Naive thymus-derived CD8-positive, alpha-beta T cell (primary cell): ENCODE measurements around the gene SLC39A11. TPM values are rescaled to one million over a fixed set of nuclear protein-coding genes. Genes with fewer than 3 reads are reported as not detected.
"Not testable (repeated sequence)": the region's sequence is repeated elsewhere in the genome, so short reads cannot be mapped to it uniquely, and the experiment has no call there.

Experiments
- ATAC-seq, 2 donors: fragments of 150-1000 bp; cut with Tn5 transposase in 1 of 2; sonication (Bioruptor Pico), chemical (Tn5 transposase) in 1 of 2; 1 replicate in 1 of 2; 2 replicates in 1 of 2; pipeline ENCODE4 v1.10.0; 2021; ENCODE audit warnings: mild to moderate bottlenecking in 2 of 2, moderate library complexity in 2 of 2
- POLR2A ChIA-PET: fragments of 350-600 bp; sonication (Branson Sonifier 250); formaldehyde crosslinking; loops from one replicate; lab custom pipeline; 2021; ENCODE audit warnings: antibody characterized with exemption; lab: Charles Lee
- DNase-seq, 10 donors: peaks; one replicate each; pipeline versions ENCODE4 v3.0.0 to v3.0.0-alpha.2; 2020 to 2022
- H3K27ac Mint-ChIP-seq, 10 donors: one replicate each; pipeline ENCODE4 v1.8.0; 2020 to 2022; ENCODE audit warnings: mild to moderate bottlenecking in 10 of 10, mixed read lengths in 10 of 10, moderate library complexity in 4 of 10, inconsistent platforms in 1 of 10
- H3K27me3 Mint-ChIP-seq, 5 donors: one replicate each; pipeline ENCODE4 v1.8.0; 2021 to 2022; ENCODE audit warnings: mixed read lengths in 5 of 5
- H3K36me3 Mint-ChIP-seq, 3 donors: one replicate each; pipeline ENCODE4 v1.8.0; 2020 to 2022; ENCODE audit warnings: mixed read lengths in 3 of 3, mild to moderate bottlenecking in 2 of 3, inconsistent platforms in 1 of 3
- H3K4me1 Mint-ChIP-seq, 4 donors: one replicate each; pipeline ENCODE4 v1.8.0; 2021 to 2022; ENCODE audit warnings: mixed read lengths in 4 of 4
- H3K4me3 Mint-ChIP-seq, 10 donors: one replicate each; pipeline ENCODE4 v1.8.0; 2020 to 2022; ENCODE audit warnings: mild to moderate bottlenecking in 10 of 10, mixed read lengths in 10 of 10, moderate library complexity in 6 of 10, inconsistent platforms in 1 of 10
- H3K9me3 Mint-ChIP-seq, 9 donors: one replicate each; pipeline ENCODE4 v1.8.0; 2020 to 2022; ENCODE audit warnings: mixed read lengths in 9 of 9, mild to moderate bottlenecking in 3 of 9, inconsistent platforms in 1 of 9, moderate library complexity in 1 of 9
- polyA plus RNA-seq, 3 donors: library from polyadenylated mRNA; unstranded; fragments of 300-500 nt; fragmentation: Illumina TruSeq; gene quantifications; one replicate each; pipeline ENCODE4 v1.2.3, GENCODE V29; 2021
- total RNA-seq, 8 experiments: library from RNA in 2 of 8; stranded (reverse) in 2 of 8; gene quantifications; one replicate each; pipeline ENCODE4 v1.2.3 and lab custom pipeline; 2021 to 2026

SLC39A11 gene
- total and polyA plus RNA-seq, 5 experiments from 2014 or later = 6.2 to 14.4 (median 10.3) TPM

- Mint-ChIP-seq H3K27me3 (no peaks in the 10 kb centered on the region), H3K4me3 (no peak overlapping the region), H3K4me1 (no peaks in the 10 kb centered on the region), H3K27ac (peak overlapping the region in 1 of 10 donors; percentile 39), H3K9me3 (no peaks in the 10 kb centered on the region), H3K36me3 (peaks cover 4 to 43% (median 21%) of the 10 kb centered on the region in 3 donors)
- DNase-seq = no peak
- ATAC-seq = no peak
- POLR2A ChIA-PET = no interaction called here
These were observed 149.9 kb downstream of the SLC39A11 start for GRCh38 chr17:72942579-72942978.

- ATAC-seq (no peak), DNase-seq (no peak)
- peak overlapping the region in 1 of 10 donors; percentile 44 for H3K27ac Mint-ChIP-seq
- no peaks in the 10 kb centered on the region for H3K4me1 Mint-ChIP-seq
- H3K4me3 Mint-ChIP-seq = no peak overlapping the region
- H3K27me3 Mint-ChIP-seq = no peaks in the 10 kb centered on the region
- peaks cover 0 to 29% (median 9%) of the 10 kb centered on the region in 3 donors for H3K36me3 Mint-ChIP-seq
- H3K9me3 Mint-ChIP-seq = no peaks in the 10 kb centered on the region
- POLR2A ChIA-PET = no interaction called here
These were observed 152.0 kb downstream of the SLC39A11 start for GRCh38 chr17:72940496-72940895.

- Mint-ChIP-seq H3K4me1 (peaks cover 0 to 2% (median 0%) of the 10 kb centered on the region in 4 donors), H3K27ac (no peak overlapping the region), H3K36me3 (peaks cover 3 to 26% (median 12%) of the 10 kb centered on the region in 3 donors), H3K27me3 (no peaks in the 10 kb centered on the region), H3K9me3 (no peaks in the 10 kb centered on the region), H3K4me3 (no peak overlapping the region)
- POLR2A ChIA-PET = no interaction called here
- DNase-seq (no peak), ATAC-seq (no peak)
These were observed 154.0 kb downstream of the SLC39A11 start for GRCh38 chr17:72938482-72938881.

GRCh38 chr17:72937707-72938106 is 154.8 kb downstream of the SLC39A11 start:
- no peaks in the 10 kb centered on the region for H3K27me3 Mint-ChIP-seq

GRCh38 chr17:72937254-72937653 is 155.2 kb downstream of the SLC39A11 start:
- peaks cover 3 to 21% (median 12%) of the 10 kb centered on the region in 3 donors for H3K36me3 Mint-ChIP-seq
- not testable (repeated sequence) for H3K4me1 Mint-ChIP-seq, H3K4me3 Mint-ChIP-seq, H3K27me3 Mint-ChIP-seq, H3K27ac Mint-ChIP-seq, ATAC-seq, DNase-seq, H3K9me3 Mint-ChIP-seq
- POLR2A ChIA-PET = interaction anchor here (0.6 kb wide), 1 partner anchor 147 kb away, joined by 3 read pairs; no protein-coding TSS in a partner anchor

More at GRCh38 chr17:72937707-72938106, 154.8 kb downstream of the SLC39A11 start:
- Mint-ChIP-seq H3K4me3 (no peak overlapping the region), H3K36me3 (peaks cover 3 to 25% (median 12%) of the 10 kb centered on the region in 3 donors), H3K27ac (no peak overlapping the region), H3K4me1 (peaks cover 0 to 3% (median 1%) of the 10 kb centered on the region in 4 donors), H3K9me3 (no peaks in the 10 kb centered on the region)
- POLR2A ChIA-PET = interaction anchor here (0.6 kb wide), 1 partner anchor 147 kb away, joined by 3 read pairs; no protein-coding TSS in a partner anchor
- no peak for DNase-seq
- ATAC-seq = no peak

GRCh38 chr17:72935984-72936383 is 156.5 kb downstream of the SLC39A11 start:
- no peaks in the 10 kb centered on the region for H3K27me3 Mint-ChIP-seq
- POLR2A ChIA-PET = no interaction called here
- ATAC-seq (no peak), DNase-seq (no peak)
- H3K4me1 Mint-ChIP-seq = peaks cover 11 to 13% (median 12%) of the 10 kb centered on the region in 4 donors
- H3K9me3 Mint-ChIP-seq = no peaks in the 10 kb centered on the region
- peaks cover 3 to 16% (median 12%) of the 10 kb centered on the region in 3 donors for H3K36me3 Mint-ChIP-seq
- no peak overlapping the region for H3K4me3 Mint-ChIP-seq
- no peak overlapping the region for H3K27ac Mint-ChIP-seq

GRCh38 chr17:72934927-72935326 is 157.6 kb downstream of the SLC39A11 start:
- Mint-ChIP-seq H3K36me3 (peaks cover 3 to 15% (median 9%) of the 10 kb centered on the region in 3 donors), H3K27ac (no peak overlapping the region), H3K4me3 (no peak overlapping the region), H3K9me3 (no peaks in the 10 kb centered on the region), H3K4me1 (peaks cover 17 to 21% (median 18%) of the 10 kb centered on the region in 4 donors), H3K27me3 (no peaks in the 10 kb centered on the region)
- POLR2A ChIA-PET = no interaction called here
- no peak for ATAC-seq
- no peak for DNase-seq

GRCh38 chr17:72931635-72932034 is 160.9 kb downstream of the SLC39A11 start:
- H3K4me1 Mint-ChIP-seq = peaks cover 17 to 21% (median 20%) of the 10 kb centered on the region in 4 donors
- DNase-seq = no peak
- H3K9me3 Mint-ChIP-seq = no peaks in the 10 kb centered on the region
- no peak for ATAC-seq
- H3K27ac Mint-ChIP-seq = peak overlapping the region in 5 of 10 donors; percentile 3 to 82 (median 53)
- H3K4me3 Mint-ChIP-seq = peak overlapping the region in 1 of 10 donors; percentile 33
- peaks cover 3 to 9% (median 4%) of the 10 kb centered on the region in 3 donors for H3K36me3 Mint-ChIP-seq
- no peaks in the 10 kb centered on the region for H3K27me3 Mint-ChIP-seq
- POLR2A ChIA-PET = no interaction called here

- H3K27ac Mint-ChIP-seq = peak overlapping the region in 9 of 10 donors; percentile 22 to 89 (median 54)
- H3K36me3 Mint-ChIP-seq = peaks cover 3 to 6% (median 4%) of the 10 kb centered on the region in 3 donors
- no peaks in the 10 kb centered on the region for H3K27me3 Mint-ChIP-seq
- POLR2A ChIA-PET = no interaction called here
- peak in 2 of 10 donors; percentile 17 to 38 for DNase-seq
- H3K9me3 Mint-ChIP-seq = no peaks in the 10 kb centered on the region
- H3K4me3 Mint-ChIP-seq = peak overlapping the region in 2 of 10 donors; percentile 3
- H3K4me1 Mint-ChIP-seq = peaks cover 17 to 21% (median 20%) of the 10 kb centered on the region in 4 donors
- peak; percentile 32 to 75 for ATAC-seq
These were observed 161.3 kb downstream of the SLC39A11 start for GRCh38 chr17:72931163-72931562.

- no peak for ATAC-seq
- DNase-seq = no peak
- no peak overlapping the region for H3K4me3 Mint-ChIP-seq
- POLR2A ChIA-PET = no interaction called here
- H3K4me1 Mint-ChIP-seq = peaks cover 17 to 21% (median 20%) of the 10 kb centered on the region in 4 donors
- H3K27me3 Mint-ChIP-seq = no peaks in the 10 kb centered on the region
- no peaks in the 10 kb centered on the region for H3K9me3 Mint-ChIP-seq
- H3K36me3 Mint-ChIP-seq = peaks cover 2 to 10% (median 5%) of the 10 kb centered on the region in 3 donors
- H3K27ac Mint-ChIP-seq = peak overlapping the region in 2 of 10 donors; percentile 68 to 89
These were observed 162.5 kb downstream of the SLC39A11 start for GRCh38 chr17:72930031-72930430.

- DNase-seq (no peak), ATAC-seq (no peak)
- no peak overlapping the region for H3K4me3 Mint-ChIP-seq
- H3K36me3 Mint-ChIP-seq = peaks cover 0 to 5% (median 3%) of the 10 kb centered on the region in 3 donors
- POLR2A ChIA-PET = no interaction called here
- H3K9me3 Mint-ChIP-seq = no peaks in the 10 kb centered on the region
- peaks cover 17 to 21% (median 20%) of the 10 kb centered on the region in 4 donors for H3K4me1 Mint-ChIP-seq
- H3K27ac Mint-ChIP-seq = no peak overlapping the region
- H3K27me3 Mint-ChIP-seq = no peaks in the 10 kb centered on the region
These were observed 163.9 kb downstream of the SLC39A11 start for GRCh38 chr17:72928454-72929136.

- no peak for ATAC-seq
- H3K27ac Mint-ChIP-seq = no peak overlapping the region
These were observed 164.7 kb downstream of the SLC39A11 start for GRCh38 chr17:72927760-72928159.

GRCh38 chr17:72927146-72927545 is 165.3 kb downstream of the SLC39A11 start:
- no peaks in the 10 kb centered on the region for H3K9me3 Mint-ChIP-seq
- H3K27me3 Mint-ChIP-seq = no peaks in the 10 kb centered on the region
- POLR2A ChIA-PET = no interaction called here
- H3K4me1 Mint-ChIP-seq = peaks cover 17 to 21% (median 18%) of the 10 kb centered on the region in 4 donors
- DNase-seq (no peak), ATAC-seq (no peak)
- H3K4me3 Mint-ChIP-seq = no peak overlapping the region
- H3K36me3 Mint-ChIP-seq = peaks cover 3 to 10% (median 9%) of the 10 kb centered on the region in 3 donors
- no peak overlapping the region for H3K27ac Mint-ChIP-seq

More at GRCh38 chr17:72927760-72928159, 164.7 kb downstream of the SLC39A11 start:
- H3K27me3 Mint-ChIP-seq = no peaks in the 10 kb centered on the region
- POLR2A ChIA-PET = no interaction called here
- H3K9me3 Mint-ChIP-seq = no peaks in the 10 kb centered on the region
- no peak overlapping the region for H3K4me3 Mint-ChIP-seq
- H3K36me3 Mint-ChIP-seq = peaks cover 3 to 10% (median 6%) of the 10 kb centered on the region in 3 donors
- DNase-seq = no peak
- H3K4me1 Mint-ChIP-seq = peaks cover 17 to 22% (median 19%) of the 10 kb centered on the region in 4 donors
